ENCODE results near the gene PRDM11. TPM values are rescaled to one million over a fixed set of nuclear protein-coding genes. Genes with fewer than 3 reads are reported as not detected.
A peak's percentile ranks its signal among the peaks of the same experiment; 100 is the strongest.

The PRDM11 gene
- total and polyA plus RNA-seq, 10 of the 15 experiments (the other 5 are each of a cell fraction or from before 2014, with no cell fraction given), result 0.03 to 2.4 (median 0.53) TPM

- in situ Hi-C loops (cut with MboI), result loop anchor here (5.0 kb wide), 1 partner anchor 189 kb away; no protein-coding TSS in a partner anchor
- FAIRE-seq, result peak; percentile 54
- Histone ChIP-seq H4K20me1 (ENCODE audit: control insufficient read depth, insufficient read depth) (no peaks in the 10 kb centered on the region), H3K9ac (ENCODE audit: control insufficient read depth, insufficient read depth, low read length) (no peak overlapping the region), H3K4me2 (ENCODE audit: control insufficient read depth, insufficient read depth) (no peak overlapping the region), H3K79me2 (ENCODE audit: control insufficient read depth, insufficient read depth, low read length) (no peaks in the 10 kb centered on the region), H3K27ac (ENCODE audit: control insufficient read depth, insufficient read depth) (no peak overlapping the region), H3K27me3 (replicated peaks in 1 of 2; ENCODE audit: control insufficient read depth in 2 of 2, insufficient read depth in 2 of 2, low read length in 1 of 2) (no peaks in the 10 kb centered on the region; a peak in 1 of 4 replicates), H3K4me1 (ENCODE audit: control insufficient read depth, insufficient read depth, low read length) (peaks cover 7% of the 10 kb centered on the region; the same call in 1 of the 2 replicates), H3K9me3 (replicated peaks; ENCODE audit: control insufficient read depth, insufficient read depth, low read length) (no peaks in the 10 kb centered on the region), H3K36me3 (ENCODE audit: control insufficient read depth in 2 of 2, insufficient read depth in 2 of 2, low read length in 1 of 2) (no peaks in the 10 kb centered on the region), H2AFZ (ENCODE audit: control insufficient read depth, low read depth, low read length) (no peak overlapping the region), H3K4me3 (no peak overlapping the region)
- ChIA-PET CTCF (interaction anchor here (0.6 to 17.9 kb wide), 13 partner anchors 8 to 740 kb away, joined by 3 to 571 read pairs (median 4); no protein-coding TSS in a partner anchor), SMC1A (ENCODE audit: uncharacterized antibody, unreplicated experiment) (interaction anchor here (2.1 to 5.2 kb wide), 3 partner anchors 166 to 176 kb away, joined by 6 to 80 read pairs (median 31); no protein-coding TSS in a partner anchor), RAD21 (ENCODE audit: unreplicated experiment) (interaction anchor here (1.1 to 5.1 kb wide), 5 partner anchors 105 to 175 kb away, joined by 3 to 105 read pairs (median 7); no protein-coding TSS in a partner anchor), POLR2A (no interaction called here)
- peak; percentile 44 for DNase-seq (ENCODE audit: low read depth, low spot score)
- 4% methylated on average over 8 of the region's 8 CpGs for WGBS (ENCODE audit: insufficient coverage, insufficient replicate concordance, low lambda C conversion rate, missing lambda C conversion rate)
- ATAC-seq, result peak; percentile 97
- intact Hi-C loops (cut with micrococcal nuclease; ENCODE audit: unreplicated experiment), result loop anchor here (1.0 to 2.0 kb wide), 2 partner anchors 167 to 176 kb away; no protein-coding TSS in a partner anchor
- no TSS peak for BruUV-seq (replicated peaks)
- TF ChIP-seq TAF1 (IDR thresholded peaks at IDR 0.05; ENCODE audit: borderline replicate concordance, low read depth, low read length) (no peak), TBL1XR1 (IDR thresholded peaks at IDR 0.05; ENCODE audit: low read depth, low read length) (no peak), NFYA (IDR thresholded peaks at IDR 0.05; ENCODE audit: borderline replicate concordance, low read depth, low read length) (no peak), LARP7 (IDR thresholded peaks at IDR 0.05) (no peak), MLLT1 (IDR thresholded peaks at IDR 0.05) (no peak), CBX5 (IDR thresholded peaks at IDR 0.05; ENCODE audit: low read depth) (no peak), TARDBP (IDR thresholded peaks at IDR 0.05; ENCODE audit: borderline replicate concordance) (no peak), CREM (IDR thresholded peaks at IDR 0.05; ENCODE audit: low read depth) (no peak), FOS (IDR thresholded peaks at IDR 0.05; ENCODE audit: borderline replicate concordance, extremely low read depth, insufficient read length) (no peak), SMAD5 (IDR thresholded peaks at IDR 0.05; ENCODE audit: low read depth) (no peak), ZNF687 (IDR thresholded peaks at IDR 0.05) (no peak), DPF2 (IDR thresholded peaks at IDR 0.05) (peak; percentile 62), ATF7 (IDR thresholded peaks at IDR 0.05; ENCODE audit: low read depth) (peak; percentile 20; the same call in 1 of the 2 replicates), ZBTB11 (CRISPR knock-in tag; IDR thresholded peaks at IDR 0.05) (no peak)
Observed at GRCh38 chr11:45102810-45103621, 43.4 kb upstream of the PRDM11 start.
